Endothelial cell of umbilical vein (primary cell): Measurements from ENCODE around the gene NAXE. TPM values are rescaled to one million over a fixed set of nuclear protein-coding genes. Genes with fewer than 3 reads are reported as not detected.

Experiments used
- BruUV-seq: library from RNA; stranded (reverse); fragments of 400-500 nt; replicated peaks from 2 replicates; lab custom pipeline; 2021; lab: Mats Ljungman, UMichigan
- CTCF ChIA-PET: fragments of 300-600, 350-600 bp; sonication (Branson Sonifier 250); formaldehyde crosslinking; loops from one replicate; lab custom pipeline; 2021; ENCODE audit warnings: antibody characterized with exemption, inconsistent platforms; lab: Charles Lee
- POLR2A ChIA-PET: fragments of 300-600, 350-600 bp; sonication (Branson Sonifier 250); formaldehyde crosslinking; loops from one replicate; lab custom pipeline; 2021; ENCODE audit warnings: antibody characterized with exemption, inconsistent platforms; lab: Charles Lee
- DNase-seq: peaks from one replicate; pipeline ENCODE4 v3.0.0-alpha.2; 2011; ENCODE audit warnings: low read depth, low spot score
- FAIRE-seq: peaks from 2 replicates; lab custom pipeline; 2011; peaks lifted over from hg19 to GRCh38; lab: Jason Lieb, UNC
- H2AFZ ChIP-seq: 2 replicates; pipeline ENCODE4 v1.6.0; 2012; ENCODE audit warnings: low read depth, low read length, control low read depth, inconsistent platforms
- H3K27ac ChIP-seq: 2 replicates; pipeline ENCODE4 v1.5.1; 2011; ENCODE audit warnings: low read depth, mild to moderate bottlenecking, control low read depth, low read length, moderate library complexity; ENCODE audit not compliant: insufficient read depth
- H3K27me3 ChIP-seq, 2 experiments: 2 replicates each; pipeline versions ENCODE4 v1.6.0 to v1.6.1; 2011; ENCODE audit warnings: low read length in 2 of 2, mixed read lengths in 1 of 2; ENCODE audit not compliant: control insufficient read depth in 2 of 2, insufficient read depth in 2 of 2
- H3K36me3 ChIP-seq, 2 experiments: 2 replicates in 1 of 2; 3 replicates in 1 of 2; pipeline ENCODE4 v1.5.1; 2011; ENCODE audit warnings: low read length in 2 of 2, mild to moderate bottlenecking in 1 of 2, moderate library complexity in 1 of 2; ENCODE audit not compliant: control insufficient read depth in 2 of 2, insufficient read depth in 2 of 2; ENCODE audit errors: extremely low read depth in 1 of 2
- H3K4me1 ChIP-seq: 3 replicates; pipeline ENCODE4 v1.5.1; 2011; ENCODE audit warnings: mild to moderate bottlenecking, low read length; ENCODE audit not compliant: control insufficient read depth, insufficient read depth; ENCODE audit errors: extremely low read depth
- H3K4me2 ChIP-seq: 2 replicates; pipeline ENCODE4 v1.6.1; 2011; ENCODE audit warnings: low read length, control low read depth, mixed read lengths; ENCODE audit not compliant: insufficient read depth
- H3K4me3 ChIP-seq, 3 experiments: fragments of 200-600 bp in 1 of 3; sonication (generic), shearing (Covaris generic) in 1 of 3; replicated peaks in 1 of 3; 2 replicates each; pipeline ENCODE4 v1.5.1; 2011 to 2016; ENCODE audit warnings: control low read depth in 3 of 3, low read length in 3 of 3, mild to moderate bottlenecking in 2 of 3, inconsistent platforms in 1 of 3, low read depth in 1 of 3, moderate library complexity in 1 of 3; ENCODE audit not compliant: insufficient read depth in 1 of 3
- H3K79me2 ChIP-seq: 2 replicates; pipeline ENCODE4 v1.6.0; 2012; ENCODE audit warnings: low read length, inconsistent platforms; ENCODE audit not compliant: control insufficient read depth, insufficient read depth
- H3K9ac ChIP-seq: replicated peaks from 2 replicates; pipeline ENCODE3; 2011; ENCODE audit warnings: low read length, control low read depth; ENCODE audit not compliant: insufficient read depth; ENCODE audit errors: extremely low read depth
- H3K9me1 ChIP-seq: replicated peaks from 3 replicates; pipeline ENCODE4 v1.6.0; 2011; ENCODE audit warnings: mild to moderate bottlenecking, low read length; ENCODE audit not compliant: control insufficient read depth, insufficient read depth; ENCODE audit errors: extremely low read depth
- H3K9me3 ChIP-seq: replicated peaks from 2 replicates; pipeline ENCODE4 v1.5.1; 2012; ENCODE audit warnings: low read length, inconsistent platforms; ENCODE audit not compliant: control insufficient read depth, insufficient read depth
- H4K20me1 ChIP-seq: replicated peaks from 2 replicates; pipeline ENCODE3; 2011; ENCODE audit warnings: mild to moderate bottlenecking, low read length; ENCODE audit not compliant: control insufficient read depth, insufficient read depth; ENCODE audit errors: extremely low read depth
- CTCF ChIP-seq, 2 donors: IDR thresholded peaks; 1 replicate in 1 of 2; 2 replicates in 1 of 2; pipeline ENCODE4 v1.5.1; 2011; ENCODE audit warnings: low read length in 2 of 2, mild to moderate bottlenecking in 2 of 2, moderate library complexity in 2 of 2, control low read depth in 1 of 2, inconsistent platforms in 1 of 2, low read depth in 1 of 2; ENCODE audit not compliant: insufficient read depth in 1 of 2; ENCODE audit errors: extremely low read depth in 1 of 2
- EZH2 ChIP-seq: IDR thresholded peaks from 2 replicates; pipeline ENCODE4 v1.6.1; 2012; ENCODE audit warnings: borderline replicate concordance, low read depth, mild to moderate bottlenecking, moderate library complexity, low read length, inconsistent platforms; ENCODE audit not compliant: severe bottlenecking
- FOS ChIP-seq: IDR thresholded peaks from 2 replicates; pipeline ENCODE4 v1.6.1; 2011; ENCODE audit warnings: mild to moderate bottlenecking, low read length, moderate library complexity, borderline replicate concordance; ENCODE audit not compliant: insufficient read depth
- JUN ChIP-seq: IDR thresholded peaks from 2 replicates; pipeline ENCODE4 v1.6.1; 2011; ENCODE audit warnings: borderline replicate concordance, low read depth; ENCODE audit not compliant: insufficient read length, insufficient read depth
- MAX ChIP-seq: IDR thresholded peaks from 2 replicates; pipeline ENCODE4 v1.6.1; 2011; ENCODE audit not compliant: insufficient read depth, insufficient read length
- POLR2A ChIP-seq: IDR thresholded peaks from 2 replicates; pipeline ENCODE4 v1.6.1; 2012; ENCODE audit warnings: low read depth, mild to moderate bottlenecking, control low read depth, low read length
- POLR2AphosphoS5 ChIP-seq: IDR thresholded peaks from 2 replicates; pipeline ENCODE4 v1.6.1; 2012; ENCODE audit warnings: low read depth, mild to moderate bottlenecking, control low read depth, low read length, moderate library complexity; ENCODE audit not compliant: insufficient read depth
- dilution Hi-C: fragments of 300-500 bp; cut with MboI; formaldehyde crosslinking; loops from one replicate; pipeline ENCODE4 v1.15.0; 2019; ENCODE audit warnings: low sequenced_read_pairs; ENCODE audit not compliant: extremely low pct_ligation_motif_present
- intact Hi-C: fragments of 100-400 bp; cut with micrococcal nuclease; formaldehyde crosslinking; loops from one replicate; pipeline ENCODE4 v1.10.0; 2022
- polyA plus RNA-seq, 4 experiments: library from polyadenylated mRNA; depleted of rRNA in 3 of 4; stranded (reverse) in 3 of 4; unstranded in 1 of 4; fragments of >200 nt; gene quantifications; 2 replicates each; pipeline versions ENCODE4 v1.2.1 to v1.2.3, GENCODE V29; 2011 to 2012; ENCODE audit warnings: missing spikeins in 1 of 4
- total RNA-seq: library from RNA; stranded (reverse); gene quantifications from 2 replicates; pipeline ENCODE4 v1.2.3, GENCODE V29; 2021

The NAXE gene
- total and polyA plus RNA-seq, 2 donors (not counting 3 experiments of a cell fraction or from before 2014, with no cell fraction given), result 76.2 to 187 TPM

GRCh38 chr1:156627313-156627880 lies 35.8 kb downstream of the NAXE start:
- H2AFZ ChIP-seq, result no peak overlapping the region
- H3K9me3 ChIP-seq, result no peaks in the 10 kb centered on the region
- H3K79me2 ChIP-seq, result no peaks in the 10 kb centered on the region
- TF ChIP-seq POLR2A (no peak), CTCF (IDR thresholded peaks at IDR 0.05; ENCODE audit: extremely low read depth in 1 of 2, insufficient read depth in 1 of 2, low read depth in 1 of 2, low read length in 2 of 2) (peak; percentile 59 to 80)
- BruUV-seq, result no TSS peak
- ChIA-PET CTCF (interaction anchor here (0.6 to 13.8 kb wide), 27 partner anchors 9 to 242 kb away, joined by 3 to 237 read pairs (median 7); partner anchors contain the start of genes BCAN, CRABP2, ISG20L2 and METTL25B), POLR2A (interaction anchor here (1.0 kb wide), 1 partner anchor 31 kb away, joined by 8 read pairs; no protein-coding TSS in a partner anchor)
- no peak overlapping the region for H3K27ac ChIP-seq
- FAIRE-seq (peak; percentile 73), DNase-seq (peak; percentile 57)
- no peaks in the 10 kb centered on the region for H3K9me1 ChIP-seq
- peaks cover 35 to 43% of the 10 kb centered on the region in 2 experiments for H3K27me3 ChIP-seq
- dilution Hi-C loops (no loop called here), intact Hi-C loops (loop anchor here (1.0 to 5.0 kb wide), 4 partner anchors 51 to 300 kb away; partner anchors contain the start of gene PEAR1)
- H3K4me1 ChIP-seq, result peaks cover 10% of the 10 kb centered on the region
- no peaks in the 10 kb centered on the region for H4K20me1 ChIP-seq
- no peaks in the 10 kb centered on the region for H3K36me3 ChIP-seq
- no peak overlapping the region for H3K4me2 ChIP-seq
- no peak overlapping the region for H3K9ac ChIP-seq
- no peak overlapping the region for H3K4me3 ChIP-seq

GRCh38 chr1:156629823-156630449 lies 38.4 kb downstream of the NAXE start:
- Histone ChIP-seq H3K4me3 (no peak overlapping the region), H3K4me2 (no peak overlapping the region), H3K9me1 (no peaks in the 10 kb centered on the region), H2AFZ (no peak overlapping the region), H3K27me3 (peaks cover 27 to 34% of the 10 kb centered on the region in 2 experiments), H4K20me1 (no peaks in the 10 kb centered on the region), H3K9ac (no peak overlapping the region), H3K9me3 (no peaks in the 10 kb centered on the region), H3K4me1 (peaks cover 6% of the 10 kb centered on the region), H3K79me2 (no peaks in the 10 kb centered on the region), H3K36me3 (no peaks in the 10 kb centered on the region), H3K27ac (no peak overlapping the region)
- no TSS peak for BruUV-seq
- dilution Hi-C loops, result no loop called here
- no peak for DNase-seq
- intact Hi-C loops, result loop anchor here (5.0 kb wide), 2 partner anchors 262 to 297 kb away; partner anchors contain the start of gene PEAR1
- ChIA-PET POLR2A (no interaction called here), CTCF (interaction anchor here (1.3 to 13.8 kb wide), 3 partner anchors 12 to 29 kb away, joined by 4 to 237 read pairs (median 39); partner anchors contain the start of gene BCAN)
- no peak for TF ChIP-seq JUN
- TF ChIP-seq POLR2AphosphoS5, result no peak
- TF ChIP-seq EZH2, result no peak
- no peak for TF ChIP-seq MAX
- no peak for TF ChIP-seq POLR2A
- TF ChIP-seq FOS, result no peak
- FAIRE-seq, result no peak
